HepG2 (cell line): ENCODE data around the gene MPP1. TPM values are rescaled to one million over a fixed set of nuclear protein-coding genes. Genes with fewer than 3 reads are reported as not detected.
A peak's percentile ranks its signal among the peaks of the same experiment; 100 is the strongest.

Experiments
- ATAC-seq: fragments of 200-7000 bp; cut with Tn5 transposase; 3 replicates; pipeline ENCODE4 v1.9.1; 2020; ENCODE audit warnings: mild to moderate bottlenecking, moderate library complexity
- BruUV-seq: library from RNA; stranded (reverse); fragments of 400-500 nt; replicated peaks from 2 replicates; lab custom pipeline; 2021; lab: Mats Ljungman, UMichigan
- CTCF ChIA-PET: fragments of 300-600 bp; formaldehyde crosslinking; extraction: SDS; loops from one replicate; lab custom pipeline; 2021; ENCODE audit warnings: low total read pairs, inconsistent platforms, low intra/inter-chr PET ratio; lab: Yijun Ruan, JAX
- POLR2A ChIA-PET: fragments of 350-600 bp; sonication (Branson Sonifier 250); formaldehyde crosslinking; loops from one replicate; lab custom pipeline; 2020; ENCODE audit warnings: antibody characterized with exemption, inconsistent platforms; lab: Yijun Ruan, JAX
- DNase-seq: peaks from one replicate; pipeline ENCODE4 v3.0.0-alpha.2; 2015; ENCODE audit warnings: low spot score
- FAIRE-seq: peaks from 3 replicates; lab custom pipeline; 2011; peaks lifted over from hg19 to GRCh38; lab: Jason Lieb, UNC
- H2AFZ ChIP-seq: one replicate; pipeline ENCODE4 v1.6.1; 2011; ENCODE audit warnings: low read length, inconsistent platforms
- H3K27ac ChIP-seq: fragments of 300-600 bp; 3 replicates; pipeline ENCODE4 v1.8.0; 2011; ENCODE audit warnings: mixed run types, mild to moderate bottlenecking, mixed read lengths, low read length, inconsistent platforms; ENCODE audit not compliant: insufficient read depth; ENCODE audit errors: extremely low read length
- H3K27me3 ChIP-seq, 2 experiments: fragments of 200-600 bp in 1 of 2; 2 replicates in 1 of 2; 3 replicates in 1 of 2; pipeline versions ENCODE4 v1.6.0 to v1.8.0; 2011; ENCODE audit warnings: low read length in 2 of 2, mild to moderate bottlenecking in 2 of 2, moderate library complexity in 2 of 2, inconsistent platforms in 1 of 2; ENCODE audit not compliant: insufficient read depth in 2 of 2, control insufficient read depth in 1 of 2
- H3K36me3 ChIP-seq, 2 experiments: fragments of 200-600 bp in 1 of 2; replicated peaks in 1 of 2; 2 replicates in 1 of 2; 3 replicates in 1 of 2; pipeline versions ENCODE4 v1.5.1 to v1.8.0; 2011; ENCODE audit warnings: low read length in 2 of 2, inconsistent platforms in 1 of 2; ENCODE audit not compliant: insufficient read depth in 2 of 2, control insufficient read depth in 1 of 2
- H3K4me1 ChIP-seq: 2 replicates; pipeline ENCODE4 v1.5.1; 2012; ENCODE audit warnings: low read length, inconsistent platforms; ENCODE audit not compliant: insufficient read depth
- H3K4me2 ChIP-seq: 2 replicates; pipeline ENCODE4 v1.6.0; 2011; ENCODE audit warnings: low read depth, low read length, inconsistent platforms
- H3K4me3 ChIP-seq, 3 experiments: fragments of 200-600 bp in 1 of 3; sonication (generic), shearing (Covaris generic) in 1 of 3; replicated peaks in 1 of 3; 2 replicates each; pipeline ENCODE4 v1.5.1; 2011 to 2016; ENCODE audit warnings: low read length in 3 of 3, inconsistent platforms in 2 of 3, low read depth in 2 of 3, mild to moderate bottlenecking in 2 of 3, control low read depth in 1 of 3, mixed read lengths in 1 of 3; ENCODE audit not compliant: insufficient read depth in 1 of 3
- H3K79me2 ChIP-seq: one replicate; pipeline ENCODE4 v1.6.1; 2011; ENCODE audit warnings: low read length, inconsistent platforms; ENCODE audit not compliant: insufficient read depth
- H3K9ac ChIP-seq: 2 replicates; pipeline ENCODE4 v1.6.0; 2011; ENCODE audit warnings: mild to moderate bottlenecking, low read depth, low read length, inconsistent platforms; ENCODE audit not compliant: insufficient read depth
- H3K9me3 ChIP-seq: 2 replicates; pipeline ENCODE4 v1.5.1; 2012; ENCODE audit warnings: mild to moderate bottlenecking, low read length
- H4K20me1 ChIP-seq: 2 replicates; pipeline ENCODE4 v1.6.0; 2011; ENCODE audit warnings: inconsistent platforms, mild to moderate bottlenecking, low read length, moderate library complexity; ENCODE audit not compliant: insufficient read depth
- FOSL2 ChIP-seq: sonication (generic); formaldehyde crosslinking; IDR thresholded peaks from 2 replicates; pipeline ENCODE4 v1.4.0; 2020; ENCODE audit warnings: missing genetic modification reagents
- NCOA2 ChIP-seq: sonication (generic); formaldehyde crosslinking; IDR thresholded peaks from 2 replicates; pipeline ENCODE4 v1.8.0; 2022; ENCODE audit warnings: inconsistent platforms
- WGBS: methylation state at CpG from one replicate; pipeline ENCODE4 v1.1.6; 2017; ENCODE audit warnings: low lambda C conversion rate; 5-methylcytosine and 5-hydroxymethylcytosine counted together
- in situ Hi-C: cut with HindIII; loops from 2 replicates; pipeline ENCODE4 v1.10.0; 2017; ENCODE audit warnings: low pct_unique_long_range_greater_than_20kb; ENCODE audit not compliant: extremely low pct_ligation_motif_present
- intact Hi-C: fragments of 100-400 bp; cut with micrococcal nuclease; formaldehyde crosslinking; loops from one replicate; pipeline ENCODE4 v1.10.0; 2022; ENCODE audit not compliant: unreplicated experiment
- polyA plus RNA-seq, 8 experiments: library from polyadenylated mRNA; depleted of rRNA in 3 of 8; stranded (reverse) in 7 of 8; unstranded in 1 of 8; fragments of >200 nt; fragmentation: Illumina TruSeq in 4 of 8; extraction: Trizol in 4 of 8; gene quantifications; 2 replicates each; pipeline versions ENCODE4 v1.2.1 to v1.2.3, GENCODE V29; 2011 to 2016; ENCODE audit warnings: low read depth in 4 of 8, missing spikeins in 1 of 8, mixed read lengths in 1 of 8; ENCODE audit not compliant: insufficient read depth in 1 of 8
- total RNA-seq, 5 experiments: library from RNA; depleted of rRNA; stranded (reverse); fragments of >200 nt; fragmentation: Illumina TruSeq; extraction: Trizol; gene quantifications; 2 replicates each; pipeline ENCODE4 v1.2.3, GENCODE V29; 2016; ENCODE audit warnings: low read depth in 1 of 5
- TF ChIP-seq, protein P1 (sequence below), 2 experiments: sonication (generic) in 1 of 2; formaldehyde crosslinking in 1 of 2; IDR thresholded peaks; 2 replicates each; pipeline versions ENCODE4 v1.5.1 to v1.6.1; 2011 to 2020; ENCODE audit warnings: borderline replicate concordance in 1 of 2, low read depth in 1 of 2, low read length in 1 of 2, mild to moderate bottlenecking in 1 of 2, missing genetic modification reagents in 1 of 2, moderate library complexity in 1 of 2
- TF ChIP-seq, protein P2 (sequence below): sonication (generic); formaldehyde crosslinking; IDR thresholded peaks from 2 replicates; pipeline ENCODE4 v1.5.1; 2020; ENCODE audit warnings: mild to moderate bottlenecking, missing genetic modification reagents, moderate library complexity

The MPP1 gene
- total and polyA plus RNA-seq, 2 of the 13 experiments (the other 11 are each of a cell fraction or from before 2014, with no cell fraction given), result 7.8 to 8.1 TPM

DNA sequence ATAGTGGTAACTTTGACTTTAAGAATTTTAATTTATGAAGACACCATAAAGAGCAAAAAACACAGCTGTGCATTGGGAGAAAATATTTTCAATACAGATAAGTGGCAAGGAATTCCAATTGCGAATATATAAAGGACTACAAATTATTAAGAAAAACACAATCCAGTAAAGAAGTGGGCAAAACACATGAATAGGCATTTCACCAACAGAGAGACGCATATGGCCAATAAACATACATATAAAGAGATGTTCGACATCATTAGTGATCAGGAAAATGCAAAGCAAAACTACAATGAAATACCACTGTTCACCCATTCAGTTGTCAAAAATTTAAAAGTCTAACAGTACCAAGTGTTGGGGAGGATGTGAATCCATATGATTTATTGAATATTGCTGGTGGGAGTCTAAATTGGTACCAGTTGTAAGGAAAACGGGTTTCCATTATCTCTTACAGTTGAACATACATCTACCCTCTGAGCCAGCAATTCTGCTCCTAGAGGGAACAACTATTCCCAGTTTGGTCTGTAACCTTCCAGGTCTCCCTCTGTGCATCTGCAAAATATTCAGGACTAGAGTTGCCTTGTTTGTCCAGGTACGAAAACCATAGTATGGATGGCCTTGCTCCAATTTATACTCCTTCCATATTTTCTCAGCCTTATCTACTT is 1.7 kb upstream of the MPP1 start:
- Histone ChIP-seq H2AFZ (no peak overlapping the region), H3K36me3 (no peaks in the 10 kb centered on the region), H3K27ac (no peak overlapping the region), H3K9ac (no peak overlapping the region), H3K4me3 (no peak overlapping the region), H3K79me2 (no peaks in the 10 kb centered on the region), H3K9me3 (no peaks in the 10 kb centered on the region), H3K4me1 (peaks cover 32% of the 10 kb centered on the region), H4K20me1 (no peaks in the 10 kb centered on the region; the same call in 1 of the 2 replicates), H3K4me2 (no peak overlapping the region), H3K27me3 (0 out of 5 replicates have a peak, but pooled peaks cover 0 to 4% of the 10 kb centered on the region in 2 experiments)
- FAIRE-seq, result no peak
- intact Hi-C loops (no loop called here), in situ Hi-C loops (no loop called here)
- BruUV-seq, result no TSS peak
- no peak for TF ChIP-seq NCOA2 (CRISPR knock-in tag)
- TF ChIP-seq, protein P1, sequence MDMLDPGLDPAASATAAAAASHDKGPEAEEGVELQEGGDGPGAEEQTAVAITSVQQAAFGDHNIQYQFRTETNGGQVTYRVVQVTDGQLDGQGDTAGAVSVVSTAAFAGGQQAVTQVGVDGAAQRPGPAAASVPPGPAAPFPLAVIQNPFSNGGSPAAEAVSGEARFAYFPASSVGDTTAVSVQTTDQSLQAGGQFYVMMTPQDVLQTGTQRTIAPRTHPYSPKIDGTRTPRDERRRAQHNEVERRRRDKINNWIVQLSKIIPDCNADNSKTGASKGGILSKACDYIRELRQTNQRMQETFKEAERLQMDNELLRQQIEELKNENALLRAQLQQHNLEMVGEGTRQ (IDR thresholded peaks at IDR 0.05; ENCODE audit: low read depth, low read length), result no peak
- TF ChIP-seq, protein P1 (CRISPR knock-in tag; IDR thresholded peaks at IDR 0.05; ENCODE audit: borderline replicate concordance), result no peak
- POLR2A ChIA-PET, result no interaction called here
- DNase-seq, result no peak
- CTCF ChIA-PET, result no interaction called here
- WGBS, result 85% methylated on average over 5 of the region's 5 CpGs
- no peak for ATAC-seq

DNA sequence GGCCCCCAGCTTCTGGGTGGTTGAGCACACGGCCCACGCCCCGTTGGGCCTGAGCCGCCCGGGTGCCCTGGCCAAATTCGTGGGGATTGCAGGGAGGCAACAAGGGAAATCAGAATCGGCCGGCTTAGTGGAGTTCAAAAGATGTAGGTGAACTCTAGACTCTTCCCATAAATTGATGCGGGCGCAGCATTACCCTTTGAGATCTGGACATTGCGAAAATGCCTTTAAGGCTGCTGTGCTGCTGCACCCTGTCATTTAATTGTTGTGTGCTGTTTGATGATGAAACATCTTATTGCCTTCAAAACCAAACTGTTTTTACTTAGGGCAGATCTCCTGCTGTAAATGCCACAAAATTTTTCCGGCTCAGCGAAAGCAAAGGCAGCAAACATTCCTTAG is 409 bp upstream of the MPP1 start:
- peak overlapping the region; percentile 34; the same call in 1 of the 2 replicates for H3K9ac ChIP-seq
- no peaks in the 10 kb centered on the region for H3K9me3 ChIP-seq
- POLR2A ChIA-PET, result interaction anchor here (1.0 to 2.1 kb wide), 3 partner anchors 12 to 43 kb away, joined by 3 to 11 read pairs (median 3); partner anchors contain the start of gene DKC1
- H4K20me1 ChIP-seq, result no peaks in the 10 kb centered on the region; the same call in 1 of the 2 replicates
- peak overlapping the region; percentile 86 for H3K4me2 ChIP-seq
- in situ Hi-C loops, result no loop called here
- H3K4me1 ChIP-seq, result peaks cover 44% of the 10 kb centered on the region
- H3K27me3 ChIP-seq, result 0 out of 5 replicates have a peak, but pooled peaks cover 0 to 4% of the 10 kb centered on the region in 2 experiments
- no peak for TF ChIP-seq FOSL2
- TF ChIP-seq, protein P2, sequence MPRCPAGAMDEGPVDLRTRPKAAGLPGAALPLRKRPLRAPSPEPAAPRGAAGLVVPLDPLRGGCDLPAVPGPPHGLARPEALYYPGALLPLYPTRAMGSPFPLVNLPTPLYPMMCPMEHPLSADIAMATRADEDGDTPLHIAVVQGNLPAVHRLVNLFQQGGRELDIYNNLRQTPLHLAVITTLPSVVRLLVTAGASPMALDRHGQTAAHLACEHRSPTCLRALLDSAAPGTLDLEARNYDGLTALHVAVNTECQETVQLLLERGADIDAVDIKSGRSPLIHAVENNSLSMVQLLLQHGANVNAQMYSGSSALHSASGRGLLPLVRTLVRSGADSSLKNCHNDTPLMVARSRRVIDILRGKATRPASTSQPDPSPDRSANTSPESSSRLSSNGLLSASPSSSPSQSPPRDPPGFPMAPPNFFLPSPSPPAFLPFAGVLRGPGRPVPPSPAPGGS, result 0 out of 2 replicates have a peak, but pooled peaks have one; percentile 5
- TF ChIP-seq, all 625 proteins: peak for 1
- Histone ChIP-seq H3K79me2 (no peaks in the 10 kb centered on the region), H3K27ac (no peak overlapping the region), H3K4me3 (peak overlapping the region; percentile 59 to 73 (median 64); a peak in 5 of 6 replicates), H2AFZ (peak overlapping the region; percentile 54), H3K36me3 (no peaks in the 10 kb centered on the region)
- DNase-seq (no peak), FAIRE-seq (no peak), ATAC-seq (peak; percentile 54)
- CTCF ChIA-PET, result no interaction called here
- BruUV-seq, result no TSS peak
- intact Hi-C loops, result no loop called here
- WGBS, result 0% methylated on average over 10 of the region's 13 CpGs
